NOMO-1 treated with DMSO at 0.1 percent for 48 hours (cell line): ENCODE measurements around the gene MTHFSD.
A peak's percentile ranks its signal among the peaks of the same experiment; 100 is the strongest.

Experiments
- DNase-seq: peaks from one replicate; lab custom pipeline; 2025; ENCODE audit not compliant: unreplicated experiment; lab: John Stamatoyannopoulos, UW

Gene MTHFSD

GRCh38 chr16:86505185-86505898 lies 49.7 kb downstream of the MTHFSD start:
- peak; percentile 23 for DNase-seq

- no peak for DNase-seq
Observed at GRCh38 chr16:86504315-86505184, 50.5 kb downstream of the MTHFSD start.

GRCh38 chr16:86503830-86504229 lies 51.2 kb downstream of the MTHFSD start:
- DNase-seq: no peak

GRCh38 chr16:86502856-86503748 lies 51.9 kb downstream of the MTHFSD start:
- DNase-seq: no peak

GRCh38 chr16:86501989-86502855 lies 52.8 kb downstream of the MTHFSD start:
- no peak for DNase-seq

GRCh38 chr16:86500708-86501510 lies 54.1 kb downstream of the MTHFSD start:
- no peak for DNase-seq

GRCh38 chr16:86499889-86500707 lies 54.9 kb downstream of the MTHFSD start:
- DNase-seq: no peak

- DNase-seq: no peak
Observed at GRCh38 chr16:86499440-86499786, 55.6 kb downstream of the MTHFSD start.

GRCh38 chr16:86498671-86499439 lies 56.2 kb downstream of the MTHFSD start:
- no peak for DNase-seq

- no peak for DNase-seq
Observed at GRCh38 chr16:86498155-86498670, 56.8 kb downstream of the MTHFSD start.

GRCh38 chr16:86497551-86498021 lies 57.4 kb downstream of the MTHFSD start:
- DNase-seq: no peak

GRCh38 chr16:86496929-86497461 lies 58.0 kb downstream of the MTHFSD start:
- DNase-seq: no peak

- DNase-seq: no peak
Observed at GRCh38 chr16:86496262-86496928, 58.6 kb downstream of the MTHFSD start.

- no peak for DNase-seq
Observed at GRCh38 chr16:86495756-86496261, 59.2 kb downstream of the MTHFSD start.

GRCh38 chr16:86495357-86495701 lies 59.7 kb downstream of the MTHFSD start:
- no peak for DNase-seq

- no peak for DNase-seq
Observed at GRCh38 chr16:86494565-86495356, 60.3 kb downstream of the MTHFSD start.
